Mucosa of stomach (tissue), 1 donor: Measurements from ENCODE around the gene P3R3URF.
A peak's percentile ranks its signal among the peaks of the same experiment; 100 is the strongest.

Source experiments
- H3K27me3 ChIP-seq: one replicate; pipeline ENCODE4 v1.7.0; 2013; ENCODE audit warnings: mild to moderate bottlenecking, low read length; ENCODE audit not compliant: control insufficient read depth, insufficient read depth
- H3K36me3 ChIP-seq: one replicate; pipeline ENCODE4 v1.7.0; 2013; ENCODE audit warnings: low read length; ENCODE audit not compliant: control insufficient read depth, insufficient read depth
- H3K4me1 ChIP-seq: one replicate; pipeline ENCODE4 v1.7.0; 2013; ENCODE audit warnings: mild to moderate bottlenecking, low read length; ENCODE audit not compliant: control insufficient read depth, insufficient read depth
- H3K4me3 ChIP-seq: one replicate; pipeline ENCODE4 v1.7.0; 2013; ENCODE audit warnings: low read length
- H3K9ac ChIP-seq: one replicate; pipeline ENCODE4 v1.7.0; 2013; ENCODE audit warnings: mild to moderate bottlenecking, low read length, moderate library complexity
- H3K9me3 ChIP-seq: one replicate; pipeline ENCODE4 v1.7.0; 2013; ENCODE audit warnings: mild to moderate bottlenecking, low read length, moderate library complexity; ENCODE audit not compliant: control insufficient read depth
- donor health status: Pancreatic carcinoma.

Gene P3R3URF

DNA sequence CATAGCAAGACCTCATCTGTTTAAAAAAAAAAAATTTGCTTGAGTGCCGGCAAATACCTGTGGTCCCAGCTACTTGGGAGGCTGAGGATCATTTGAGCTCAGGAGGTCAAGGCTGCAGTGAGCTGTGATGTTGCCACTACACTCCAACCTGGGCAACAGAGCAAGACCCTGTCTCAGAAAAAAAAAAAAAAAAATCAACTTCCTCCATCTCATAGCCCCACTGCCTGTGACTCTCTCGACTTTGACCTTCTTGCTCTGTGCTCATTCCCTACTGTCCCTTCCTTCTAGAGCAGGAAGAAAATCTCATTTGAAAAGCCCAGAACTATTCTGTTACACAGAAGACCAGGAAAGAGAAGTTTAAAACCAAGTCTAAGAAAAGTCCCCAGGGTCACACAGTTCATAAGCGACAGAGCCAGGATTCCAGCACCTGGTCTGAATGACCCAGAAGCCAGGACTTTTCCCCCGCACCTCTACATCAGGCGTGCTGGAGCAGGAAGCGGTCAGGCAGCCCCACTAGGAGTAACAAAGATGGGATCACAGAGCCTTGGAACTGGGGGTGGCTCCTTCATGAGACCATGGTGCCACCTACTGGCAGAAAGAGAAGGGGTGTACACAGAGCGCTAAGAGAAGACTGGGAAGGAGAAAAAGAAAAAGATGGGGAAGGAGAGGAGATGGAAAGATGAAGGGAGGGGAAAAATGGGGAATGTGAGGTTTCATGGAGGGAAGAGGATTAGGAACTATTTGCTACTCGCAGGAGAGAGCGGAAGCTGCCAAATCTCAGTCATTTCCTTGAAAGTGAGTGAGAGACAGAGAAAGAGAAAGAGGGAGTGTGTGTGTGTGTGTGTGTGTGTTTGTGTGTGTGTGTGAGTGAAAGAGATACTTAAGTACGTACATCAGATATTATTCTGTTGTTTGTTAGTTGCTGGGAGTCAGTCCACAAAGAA, 3.1 kb upstream of the P3R3URF start:
- Histone ChIP-seq H3K36me3 (peaks cover 10% of the 10 kb centered on the region), H3K9me3 (no peaks in the 10 kb centered on the region), H3K27me3 (no peaks in the 10 kb centered on the region), H3K4me1 (peaks cover 24% of the 10 kb centered on the region), H3K9ac (no peak overlapping the region), H3K4me3 (no peak overlapping the region)

DNA sequence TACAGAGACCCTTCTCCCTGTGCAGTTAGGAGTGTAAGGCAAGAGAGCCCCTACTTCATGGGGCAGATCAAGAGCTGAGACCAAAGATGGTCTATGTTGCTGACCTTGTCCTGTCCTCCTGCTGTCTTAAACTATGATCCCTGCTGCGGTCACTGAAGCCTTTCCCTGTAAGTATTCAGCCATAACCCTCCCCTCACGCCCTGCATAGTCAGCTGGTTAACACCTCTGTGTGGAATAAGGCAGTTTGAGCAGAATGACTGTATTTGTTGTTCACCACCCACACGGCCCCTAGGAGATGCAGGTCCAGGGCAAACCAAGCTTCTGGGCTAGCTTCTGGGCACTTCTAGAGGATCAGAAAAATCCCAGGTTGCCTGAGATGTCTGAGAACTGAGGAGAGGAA, 1.0 kb downstream of the P3R3URF start:
- H3K9ac ChIP-seq: no peak overlapping the region
- H3K27me3 ChIP-seq: no peaks in the 10 kb centered on the region
- H3K4me1 ChIP-seq: peaks cover 30% of the 10 kb centered on the region
- H3K9me3 ChIP-seq: no peaks in the 10 kb centered on the region
- H3K4me3 ChIP-seq: no peak overlapping the region
- no peaks in the 10 kb centered on the region for H3K36me3 ChIP-seq

- H3K9me3 ChIP-seq: no peaks in the 10 kb centered on the region
- H3K4me1 ChIP-seq: peaks cover 30% of the 10 kb centered on the region
- H3K27me3 ChIP-seq: no peaks in the 10 kb centered on the region
- H3K4me3 ChIP-seq: no peak within 1 kb of the TSS
- no peak within 1 kb of the TSS for H3K9ac ChIP-seq
- no peaks in the 10 kb centered on the region for H3K36me3 ChIP-seq
Observed at GRCh38 chr1:46174448-46175231, 1.6 kb downstream of the P3R3URF start, which contains the start of gene TSPAN1. Gene TSPAN1 (plus strand): TSS chr1:46175087. CDS start chr1:46181108, 6,021 bp downstream.

GRCh38 chr1:46173361-46173856, 2.9 kb downstream of the P3R3URF start:
- Histone ChIP-seq H3K9me3 (no peaks in the 10 kb centered on the region), H3K4me1 (peaks cover 30% of the 10 kb centered on the region), H3K9ac (no peak overlapping the region), H3K27me3 (no peaks in the 10 kb centered on the region), H3K36me3 (no peaks in the 10 kb centered on the region), H3K4me3 (no peak overlapping the region)

GRCh38 chr1:46172321-46172720, 4.0 kb downstream of the P3R3URF start:
- Histone ChIP-seq H3K9ac (no peak overlapping the region), H3K36me3 (no peaks in the 10 kb centered on the region), H3K9me3 (no peaks in the 10 kb centered on the region), H3K27me3 (peaks cover 5% of the 10 kb centered on the region), H3K4me1 (peaks cover 32% of the 10 kb centered on the region), H3K4me3 (no peak overlapping the region)

DNA sequence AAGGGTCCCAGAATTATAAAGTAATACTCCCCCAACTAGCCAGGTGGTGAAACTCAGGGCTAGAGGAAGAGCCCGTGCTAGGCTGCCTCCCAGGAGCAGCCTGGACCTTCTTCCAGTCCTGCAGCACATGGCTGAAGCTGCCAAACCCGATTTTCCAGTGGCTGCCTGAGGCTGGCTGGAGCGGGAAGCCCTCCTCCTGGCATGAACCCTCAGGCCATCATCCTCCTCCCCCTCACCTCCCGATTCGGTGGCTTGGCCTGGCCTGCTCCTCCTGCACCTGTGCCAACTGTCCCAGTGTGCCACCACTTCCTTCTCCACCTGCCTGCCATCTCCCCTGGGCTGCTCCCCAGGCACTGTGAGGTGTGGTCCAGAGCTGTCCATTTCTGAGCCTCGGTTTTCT, 4.4 kb downstream of the P3R3URF start:
- Histone ChIP-seq H3K36me3 (no peaks in the 10 kb centered on the region), H3K9me3 (no peaks in the 10 kb centered on the region), H3K4me3 (no peak overlapping the region), H3K4me1 (peaks cover 36% of the 10 kb centered on the region), H3K27me3 (peaks cover 9% of the 10 kb centered on the region), H3K9ac (no peak overlapping the region)

DNA sequence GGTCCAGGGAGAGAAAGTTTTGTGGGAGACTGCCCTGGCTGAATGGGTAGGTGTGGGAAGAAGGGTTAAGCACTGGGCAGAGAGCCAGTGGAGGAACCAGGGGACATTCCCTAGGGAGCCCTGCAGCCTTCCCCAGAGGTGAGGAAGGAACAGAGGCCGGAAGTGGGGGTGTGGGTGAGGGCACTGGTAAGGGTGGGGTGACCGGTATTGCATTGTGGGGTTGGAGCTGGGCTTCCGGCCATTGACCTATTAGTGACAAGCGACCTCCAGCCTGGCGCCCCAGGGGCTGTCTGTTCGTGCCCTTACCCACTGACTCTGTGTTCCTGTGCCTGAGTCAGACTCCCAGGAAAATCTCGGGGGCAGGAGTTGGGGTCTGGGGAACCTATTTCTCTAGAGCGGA, 4.9 kb downstream of the P3R3URF start:
- Histone ChIP-seq H3K4me3 (no peak overlapping the region), H3K36me3 (no peaks in the 10 kb centered on the region), H3K9me3 (no peaks in the 10 kb centered on the region), H3K4me1 (peaks cover 41% of the 10 kb centered on the region), H3K27me3 (peaks cover 13% of the 10 kb centered on the region), H3K9ac (no peak overlapping the region)

- no peaks in the 10 kb centered on the region for H3K36me3 ChIP-seq
- H3K9ac ChIP-seq: no peak overlapping the region
- no peak overlapping the region for H3K4me3 ChIP-seq
- no peaks in the 10 kb centered on the region for H3K9me3 ChIP-seq
- peaks cover 13% of the 10 kb centered on the region for H3K27me3 ChIP-seq
- H3K4me1 ChIP-seq: peaks cover 40% of the 10 kb centered on the region
Observed at GRCh38 chr1:46169811-46170454, 6.4 kb downstream of the P3R3URF start.

GRCh38 chr1:46168477-46168876, 7.8 kb downstream of the P3R3URF start:
- H3K4me1 ChIP-seq: peaks cover 30% of the 10 kb centered on the region
- H3K9me3 ChIP-seq: no peaks in the 10 kb centered on the region

DNA sequence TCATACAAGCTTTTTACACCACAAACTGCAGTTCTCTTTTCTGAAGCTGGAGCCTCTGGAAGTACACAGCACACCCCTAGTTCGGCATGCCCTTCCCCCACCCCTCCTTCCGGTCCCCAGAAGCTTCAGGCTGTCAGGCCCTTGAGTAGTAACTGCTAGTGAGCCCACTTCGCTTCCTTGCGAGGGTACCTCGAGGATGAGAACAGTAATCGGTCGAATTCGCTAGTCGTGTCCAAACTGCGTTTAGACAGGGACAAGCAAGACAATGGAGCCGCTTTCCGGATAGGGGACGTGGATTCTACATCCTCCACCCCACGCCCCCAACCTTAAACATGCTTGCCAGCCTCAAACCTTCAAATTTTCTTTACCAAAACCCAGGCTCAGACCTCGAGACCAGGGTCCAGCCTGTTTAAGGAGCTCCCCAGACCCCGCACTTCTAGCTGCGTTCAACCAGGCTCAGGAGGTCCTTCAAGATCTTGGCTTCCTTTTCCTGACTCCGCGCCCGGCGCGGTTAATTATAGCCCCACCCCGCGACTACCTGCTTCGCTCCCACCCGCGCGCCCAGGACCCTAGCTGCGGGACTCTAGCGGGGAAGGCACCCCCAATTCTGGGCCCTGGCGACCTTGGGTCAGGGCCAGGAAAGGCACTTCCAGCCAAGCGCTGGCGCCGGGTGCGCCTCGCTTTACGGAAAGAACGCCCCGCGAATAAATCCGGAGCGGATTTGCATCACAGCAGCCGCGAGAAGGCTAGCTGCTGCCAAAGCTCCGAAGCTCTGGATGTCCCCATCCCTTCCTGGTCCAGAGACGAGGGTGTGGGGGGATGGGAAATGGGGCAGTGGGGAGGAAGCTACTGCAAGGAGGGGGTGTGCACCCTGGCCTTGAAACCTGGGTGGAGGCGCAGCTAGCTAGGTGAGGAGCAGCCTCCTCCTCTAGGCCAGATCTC, 9.5 kb downstream of the P3R3URF start:
- Histone ChIP-seq H3K4me3 (no peak overlapping the region), H3K4me1 (peaks cover 22% of the 10 kb centered on the region), H3K9ac (peak overlapping the region; percentile 36)

More at GRCh38 chr1:46168477-46168876, 7.8 kb downstream of the P3R3URF start:
- Histone ChIP-seq H3K9ac (no peak overlapping the region), H3K4me3 (no peak overlapping the region), H3K36me3 (no peaks in the 10 kb centered on the region), H3K27me3 (peaks cover 13% of the 10 kb centered on the region)

GRCh38 chr1:46160212-46160611, 16.1 kb downstream of the P3R3URF start:
- Histone ChIP-seq H3K4me1 (no peaks in the 10 kb centered on the region), H3K9ac (no peak overlapping the region), H3K27me3 (no peaks in the 10 kb centered on the region), H3K4me3 (no peak overlapping the region), H3K9me3 (no peaks in the 10 kb centered on the region), H3K36me3 (no peaks in the 10 kb centered on the region)

More for the DNA sequence above, 9.5 kb downstream of the P3R3URF start:
- Histone ChIP-seq H3K9me3 (no peaks in the 10 kb centered on the region), H3K27me3 (peaks cover 13% of the 10 kb centered on the region), H3K36me3 (no peaks in the 10 kb centered on the region)
